ENCODE data around the gene FAM9B. TPM values are rescaled to one million over a fixed set of nuclear protein-coding genes. Genes with fewer than 3 reads are reported as not detected.

The FAM9B gene
- total RNA-seq (2022; extraction: Qiagen RNA extraction), result not detected in 5 replicates

DNA sequence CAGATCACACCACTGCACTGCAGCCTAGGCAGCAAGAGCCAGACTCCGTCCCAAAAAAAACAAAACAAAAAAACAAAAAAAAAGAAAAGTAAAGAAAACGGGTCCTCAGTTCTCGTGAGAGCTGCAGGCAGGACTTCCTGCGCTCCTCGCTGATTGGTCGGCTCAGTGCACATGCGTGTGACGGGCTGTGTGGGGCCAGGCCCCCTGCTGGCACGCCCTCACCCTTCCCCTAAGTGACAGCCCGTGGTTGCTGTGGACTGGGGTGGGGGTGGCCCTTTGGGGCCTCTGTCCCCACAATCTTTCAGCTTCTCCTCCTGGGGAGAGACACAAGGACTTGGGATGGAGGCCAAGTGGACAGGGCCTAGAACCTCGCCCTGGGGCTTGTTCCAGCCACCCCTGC is at the start of gene FAM9B:
FAM9B (minus strand) TSS at position 139 of the 400 bp plus-strand sequence. CDS start 1,141 bp downstream, outside the sequence.

Other genes starting within 250 kb of the FAM9B start
- gene FAM9A, start 232.7 kb downstream of the FAM9B start, total RNA-seq (2022; extraction: Qiagen RNA extraction), result not detected in 5 replicates

All from A549 treated with AZD2906 at 1 μM for 4 hours (cell line).